Activated CD4-positive, alpha-beta T cell treated with anti-CD3 and anti-CD28 coated beads for 36 hours (primary cell): Measurements from ENCODE around the gene TGFBR3. TPM values are rescaled to one million over a fixed set of nuclear protein-coding genes. Genes with fewer than 3 reads are reported as not detected.

Source experiments
- ATAC-seq: fragments of 200-7000 bp; cut with Tn5 transposase; one replicate; pipeline ENCODE4 v1.10.0; 2021; ENCODE audit warnings: mild to moderate bottlenecking, moderate library complexity
- CTCF ChIA-PET: fragments of 350-600 bp; sonication (Branson Sonifier 250); formaldehyde crosslinking; loops from one replicate; lab custom pipeline; 2021; ENCODE audit warnings: antibody characterized with exemption; lab: Charles Lee
- POLR2A ChIA-PET: fragments of 350-600 bp; sonication (Branson Sonifier 250); formaldehyde crosslinking; loops from one replicate; lab custom pipeline; 2021; ENCODE audit warnings: antibody characterized with exemption, inconsistent platforms; lab: Charles Lee
- DNase-seq: peaks from one replicate; pipeline ENCODE4 v3.0.0-alpha.2; 2020
- H3K27ac Mint-ChIP-seq: one replicate; pipeline ENCODE4 v1.8.0; 2021; ENCODE audit warnings: mixed read lengths
- H3K27me3 Mint-ChIP-seq: one replicate; pipeline ENCODE4 v1.8.0; 2021; ENCODE audit warnings: mixed read lengths
- H3K36me3 Mint-ChIP-seq: one replicate; pipeline ENCODE4 v1.8.0; 2021; ENCODE audit warnings: low read depth, mixed read lengths
- H3K4me1 Mint-ChIP-seq: one replicate; pipeline ENCODE4 v1.8.0; 2021; ENCODE audit warnings: mixed read lengths
- H3K4me3 Mint-ChIP-seq: one replicate; pipeline ENCODE4 v1.8.0; 2021; ENCODE audit warnings: mild to moderate bottlenecking, moderate library complexity, mixed read lengths
- H3K9me3 Mint-ChIP-seq: one replicate; pipeline ENCODE4 v1.8.0; 2021; ENCODE audit warnings: low read depth, mixed read lengths
- intact Hi-C, 2 experiments: fragments of 100-400 bp; cut with DNase I in 1 of 2; cut with micrococcal nuclease in 1 of 2; formaldehyde crosslinking; loops; one replicate each; pipeline versions ENCODE4 v1.14.2 to v1.15.1; 2022 to 2024; cut with DNase I, micrococcal nuclease
- total RNA-seq, 2 experiments: library from RNA; stranded (reverse); gene quantifications; one replicate each; pipeline ENCODE4 v1.2.3, GENCODE V29; 2021

Gene TGFBR3
- total RNA-seq, 2 experiments from 2014 or later = 4.2 to 4.5 TPM

DNA sequence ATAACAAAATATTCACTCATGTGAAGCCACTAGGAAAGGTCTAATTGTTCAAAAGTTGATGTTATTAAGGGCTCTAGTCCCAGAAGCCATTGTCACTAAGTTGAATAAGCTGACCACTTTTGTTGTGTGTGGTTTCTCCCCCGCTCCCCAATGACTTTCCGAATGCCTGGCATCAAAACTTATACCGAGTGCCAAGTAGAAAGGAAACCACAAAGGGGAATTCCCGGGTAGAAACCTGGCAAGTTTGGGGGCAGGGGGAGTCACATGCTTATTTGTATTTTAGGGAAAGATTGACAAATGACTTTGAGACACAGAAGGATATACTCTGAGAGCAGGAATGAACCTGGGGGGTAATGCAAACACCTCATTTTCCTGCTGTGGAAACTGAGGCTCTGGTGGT is 154.1 kb downstream of the TGFBR3 start:
- POLR2A ChIA-PET = interaction anchor here (0.6 to 2.1 kb wide), 3 partner anchors 20 to 59 kb away, joined by 4 to 12 read pairs (median 6); no protein-coding TSS in a partner anchor
- Mint-ChIP-seq H3K4me3 (peak overlapping the region; percentile 38), H3K27me3 (peaks cover 5% of the 10 kb centered on the region), H3K36me3 (peaks cover 27% of the 10 kb centered on the region), H3K9me3 (no peaks in the 10 kb centered on the region), H3K4me1 (peaks cover 48% of the 10 kb centered on the region), H3K27ac (peak overlapping the region; percentile 89)
- intact Hi-C loops = loop anchor here (1.0 to 5.0 kb wide), 12 partner anchors 19 to 230 kb away; partner anchors contain the start of gene CDC7 (in 1 of the 2)
- ATAC-seq (peak; percentile 51), DNase-seq (peak; percentile 79)
- CTCF ChIA-PET = interaction anchor here (1.0 to 1.3 kb wide), 4 partner anchors 9 to 608 kb away, joined by 3 to 5 read pairs (median 3); no protein-coding TSS in a partner anchor

DNA sequence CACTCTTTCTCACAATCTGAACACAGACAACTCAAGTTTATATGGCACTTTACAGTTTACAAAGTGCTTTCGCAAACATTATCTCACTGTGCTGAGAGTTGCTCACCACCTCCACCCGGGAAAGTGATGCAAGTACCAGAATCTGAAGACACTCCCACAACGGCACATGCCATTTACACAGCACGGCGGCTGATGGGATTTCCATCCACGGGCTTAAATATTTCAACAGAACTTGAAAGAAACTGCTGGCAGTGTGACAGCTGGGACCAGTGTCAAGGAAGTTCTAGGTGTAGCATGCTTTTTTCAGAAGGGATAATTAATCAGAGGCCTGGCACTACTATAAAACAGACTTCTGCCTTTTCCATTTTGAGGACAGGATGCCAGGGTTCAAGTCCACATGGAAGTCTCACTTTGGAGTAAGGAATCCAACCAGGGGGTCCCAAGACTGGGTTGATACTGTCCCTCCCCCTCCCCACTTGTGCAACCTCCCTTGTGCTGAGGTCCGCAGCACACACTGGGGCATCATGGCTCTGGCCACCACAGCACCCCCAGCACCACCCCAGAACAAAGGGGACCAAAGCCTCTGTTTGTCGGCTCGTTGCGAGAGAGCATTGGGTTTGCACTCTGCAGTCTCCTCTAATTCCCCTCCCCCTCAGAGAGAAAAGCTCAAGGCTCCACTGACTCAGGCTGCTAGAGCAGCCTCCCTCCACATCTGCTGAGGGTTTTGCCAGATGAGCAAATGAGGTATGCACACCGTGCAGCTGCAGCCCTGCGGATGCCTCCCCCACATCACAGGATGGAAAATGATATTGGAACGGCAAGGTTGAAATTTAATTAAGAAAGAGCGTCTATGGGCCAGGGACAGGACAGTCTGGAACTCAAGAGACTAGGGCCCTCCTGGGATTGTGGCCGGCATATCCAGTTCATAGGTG is 154.9 kb downstream of the TGFBR3 start:
- POLR2A ChIA-PET = interaction anchor here (0.5 to 2.1 kb wide), 2 partner anchors 21 to 207 kb away, joined by 4 to 12 read pairs; no protein-coding TSS in a partner anchor
- H3K4me3 Mint-ChIP-seq = peak overlapping the region; percentile 38
- H3K27me3 Mint-ChIP-seq = peaks cover 5% of the 10 kb centered on the region
- CTCF ChIA-PET = interaction anchor here (0.6 to 1.3 kb wide), 4 partner anchors 8 to 607 kb away, joined by 3 read pairs; no protein-coding TSS in a partner anchor
- H3K36me3 Mint-ChIP-seq = peaks cover 25% of the 10 kb centered on the region
- H3K9me3 Mint-ChIP-seq = no peaks in the 10 kb centered on the region
- H3K4me1 Mint-ChIP-seq = peaks cover 49% of the 10 kb centered on the region
- peak; percentile 71 for DNase-seq
- intact Hi-C loops = loop anchor here (1.0 to 5.0 kb wide), 7 partner anchors 18 to 229 kb away; partner anchors contain the start of gene CDC7 (in 1 of the 2)
- peak; percentile 86 for ATAC-seq
- peak overlapping the region; percentile 89 for H3K27ac Mint-ChIP-seq

DNA sequence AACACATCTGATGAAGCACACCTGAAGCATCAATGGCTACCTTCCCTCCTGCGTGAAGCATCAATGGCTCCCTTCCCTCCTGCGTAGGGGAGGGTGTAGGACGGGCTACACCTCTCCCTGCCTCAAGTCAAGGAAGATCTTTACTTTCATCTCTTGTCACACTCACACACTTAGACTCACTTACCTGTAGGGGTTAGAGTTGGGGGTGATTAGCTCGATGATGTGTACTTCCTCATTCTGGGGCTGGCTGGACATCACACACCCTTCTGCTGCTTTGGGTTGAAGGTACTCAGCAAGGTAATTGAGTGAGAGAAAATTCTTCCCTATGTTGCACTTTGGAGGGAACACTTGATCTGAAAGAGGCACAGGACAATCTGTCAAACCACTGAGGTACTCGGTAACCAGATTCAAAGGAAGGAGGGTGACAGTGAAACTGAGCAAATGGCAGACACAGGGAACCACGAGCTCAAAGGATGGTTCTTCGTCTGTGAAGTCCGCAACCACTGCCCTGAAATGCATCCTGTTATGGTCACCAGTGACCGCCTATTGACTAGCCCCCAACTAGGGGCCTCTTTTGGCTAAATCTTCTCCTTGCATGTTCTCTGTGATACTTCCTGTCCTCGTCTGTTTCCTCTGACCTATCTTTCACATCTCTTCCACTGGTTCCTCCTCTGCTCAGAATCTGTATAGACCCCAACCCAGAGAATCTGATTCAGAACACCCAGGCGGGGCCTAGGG is 156.2 kb downstream of the TGFBR3 start:
- Mint-ChIP-seq H3K4me1 (peaks cover 51% of the 10 kb centered on the region), H3K27me3 (peaks cover 5% of the 10 kb centered on the region), H3K27ac (peak overlapping the region; percentile 69), H3K36me3 (peaks cover 35% of the 10 kb centered on the region), H3K9me3 (no peaks in the 10 kb centered on the region), H3K4me3 (no peak overlapping the region)
- ChIA-PET POLR2A (interaction anchor here (0.6 kb wide), 1 partner anchor 25 kb away, joined by 4 read pairs; no protein-coding TSS in a partner anchor), CTCF (interaction anchor here (0.9 to 1.0 kb wide), 2 partner anchors 160 to 172 kb away, joined by 3 to 4 read pairs; no protein-coding TSS in a partner anchor)
- intact Hi-C loops = loop anchor here in 1 of 2 experiments (5.0 kb wide), 2 partner anchors 172 to 227 kb away; partner anchors contain the start of gene CDC7
- DNase-seq = no peak
- no peak for ATAC-seq

- Mint-ChIP-seq H3K9me3 (no peaks in the 10 kb centered on the region), H3K27me3 (peaks cover 4% of the 10 kb centered on the region), H3K36me3 (peaks cover 28% of the 10 kb centered on the region), H3K27ac (no peak overlapping the region), H3K4me1 (peaks cover 39% of the 10 kb centered on the region), H3K4me3 (no peak overlapping the region)
- ChIA-PET CTCF (interaction anchor here (0.6 kb wide), 1 partner anchor 100 kb away, joined by 3 read pairs; no protein-coding TSS in a partner anchor), POLR2A (interaction anchor here (0.6 kb wide), 1 partner anchor 10 kb away, joined by 4 read pairs; no protein-coding TSS in a partner anchor)
- intact Hi-C loops = no loop called here
- ATAC-seq (no peak), DNase-seq (no peak)
Measured at GRCh38 chr1:91727763-91728162, 158.2 kb downstream of the TGFBR3 start.

- H3K9me3 Mint-ChIP-seq = no peaks in the 10 kb centered on the region
- H3K36me3 Mint-ChIP-seq = peaks cover 31% of the 10 kb centered on the region
- ATAC-seq (no peak), DNase-seq (no peak)
- H3K27me3 Mint-ChIP-seq = peaks cover 4% of the 10 kb centered on the region
- peaks cover 23% of the 10 kb centered on the region for H3K4me1 Mint-ChIP-seq
- intact Hi-C loops = no loop called here
- no peak overlapping the region for H3K27ac Mint-ChIP-seq
- H3K4me3 Mint-ChIP-seq = no peak overlapping the region
- CTCF ChIA-PET = interaction anchor here (1.0 to 1.2 kb wide), 2 partner anchors 11 to 13 kb away, joined by 3 to 4 read pairs; no protein-coding TSS in a partner anchor
- POLR2A ChIA-PET = no interaction called here
Measured at GRCh38 chr1:91725989-91726721, 159.8 kb downstream of the TGFBR3 start.

GRCh38 chr1:91725618-91725988 is 160.3 kb downstream of the TGFBR3 start:
- H3K9me3 Mint-ChIP-seq = no peaks in the 10 kb centered on the region
- peaks cover 4% of the 10 kb centered on the region for H3K27me3 Mint-ChIP-seq
- no peak overlapping the region for H3K4me3 Mint-ChIP-seq
- intact Hi-C loops = no loop called here
- CTCF ChIA-PET = interaction anchor here (0.6 to 1.0 kb wide), 2 partner anchors 10 to 158 kb away, joined by 4 read pairs; no protein-coding TSS in a partner anchor
- DNase-seq (no peak), ATAC-seq (no peak)
- no peak overlapping the region for H3K27ac Mint-ChIP-seq
- peaks cover 17% of the 10 kb centered on the region for H3K4me1 Mint-ChIP-seq
- peaks cover 33% of the 10 kb centered on the region for H3K36me3 Mint-ChIP-seq
- POLR2A ChIA-PET = no interaction called here

GRCh38 chr1:91724644-91725043 is 161.3 kb downstream of the TGFBR3 start:
- ATAC-seq = no peak
- H3K4me1 Mint-ChIP-seq = peaks cover 8% of the 10 kb centered on the region
- DNase-seq = no peak
- H3K36me3 Mint-ChIP-seq = peaks cover 32% of the 10 kb centered on the region
- no peak overlapping the region for H3K4me3 Mint-ChIP-seq
- no peak overlapping the region for H3K27ac Mint-ChIP-seq
- H3K27me3 Mint-ChIP-seq = peaks cover 4% of the 10 kb centered on the region
- H3K9me3 Mint-ChIP-seq = no peaks in the 10 kb centered on the region
- ChIA-PET CTCF (interaction anchor here (0.6 to 1.5 kb wide), 4 partner anchors 9 to 212 kb away, joined by 3 to 4 read pairs (median 4); no protein-coding TSS in a partner anchor), POLR2A (no interaction called here)
- intact Hi-C loops = no loop called here

DNA sequence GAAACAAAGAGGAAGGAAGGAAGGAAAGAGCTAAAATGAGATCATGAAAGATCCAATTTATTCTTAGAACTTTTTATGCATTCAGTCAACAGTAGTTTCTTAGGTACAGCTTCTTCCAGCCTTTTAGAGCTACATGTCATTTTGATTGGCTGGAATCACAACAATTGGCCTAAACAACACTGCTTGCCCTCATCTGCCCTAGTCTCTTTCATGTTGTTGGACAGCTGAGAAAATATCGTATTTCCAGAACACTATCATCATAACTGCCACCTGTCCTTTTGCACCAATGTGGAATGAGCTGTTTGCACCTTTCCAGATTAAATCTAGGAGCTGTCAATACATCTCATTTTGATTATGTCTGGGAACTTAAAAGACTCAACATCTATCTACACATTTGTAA is 161.7 kb downstream of the TGFBR3 start:
- no peak for ATAC-seq
- Mint-ChIP-seq H3K36me3 (peaks cover 34% of the 10 kb centered on the region), H3K4me3 (no peak overlapping the region), H3K4me1 (peaks cover 5% of the 10 kb centered on the region), H3K27ac (no peak overlapping the region), H3K27me3 (peaks cover 4% of the 10 kb centered on the region), H3K9me3 (no peaks in the 10 kb centered on the region)
- ChIA-PET POLR2A (no interaction called here), CTCF (interaction anchor here (1.1 to 1.5 kb wide), 2 partner anchors 204 to 212 kb away, joined by 3 read pairs; no protein-coding TSS in a partner anchor)
- DNase-seq = no peak
- intact Hi-C loops = no loop called here

GRCh38 chr1:91720044-91720443 is 165.9 kb downstream of the TGFBR3 start:
- no peaks in the 10 kb centered on the region for H3K27me3 Mint-ChIP-seq
- ATAC-seq (no peak), DNase-seq (no peak)
- no peak overlapping the region for H3K4me3 Mint-ChIP-seq
- H3K9me3 Mint-ChIP-seq = no peaks in the 10 kb centered on the region
- CTCF ChIA-PET = no interaction called here
- H3K4me1 Mint-ChIP-seq = no peaks in the 10 kb centered on the region
- peaks cover 32% of the 10 kb centered on the region for H3K36me3 Mint-ChIP-seq
- H3K27ac Mint-ChIP-seq = no peak overlapping the region
- intact Hi-C loops = no loop called here
- POLR2A ChIA-PET = no interaction called here

- no peak overlapping the region for H3K27ac Mint-ChIP-seq
- H3K27me3 Mint-ChIP-seq = no peaks in the 10 kb centered on the region
- DNase-seq = no peak
- intact Hi-C loops = no loop called here
- H3K4me1 Mint-ChIP-seq = peaks cover 6% of the 10 kb centered on the region
- no peaks in the 10 kb centered on the region for H3K9me3 Mint-ChIP-seq
- ChIA-PET POLR2A (no interaction called here), CTCF (interaction anchor here (0.6 to 1.2 kb wide), 2 partner anchors 20 to 1378 kb away, joined by 3 read pairs; no protein-coding TSS in a partner anchor)
- no peak for ATAC-seq
- H3K4me3 Mint-ChIP-seq = no peak overlapping the region
- peaks cover 31% of the 10 kb centered on the region for H3K36me3 Mint-ChIP-seq
Measured at GRCh38 chr1:91718877-91719276, 167.1 kb downstream of the TGFBR3 start.
